ENCODE measurements around the gene UNK.

GRCh38 chr17:75791254-75791653 lies 6.6 kb downstream of the UNK start:
- TF ChIP-seq TAF1 (IDR thresholded peaks at IDR 0.05; ENCODE audit: borderline replicate concordance, low read depth, low read length) (no peak), POLR2A (IDR thresholded peaks at IDR 0.05; ENCODE audit: low read depth, low read length) (no peak)

Measured in GM12892 (cell line).